ENCODE data around the gene BEX3.

DNA sequence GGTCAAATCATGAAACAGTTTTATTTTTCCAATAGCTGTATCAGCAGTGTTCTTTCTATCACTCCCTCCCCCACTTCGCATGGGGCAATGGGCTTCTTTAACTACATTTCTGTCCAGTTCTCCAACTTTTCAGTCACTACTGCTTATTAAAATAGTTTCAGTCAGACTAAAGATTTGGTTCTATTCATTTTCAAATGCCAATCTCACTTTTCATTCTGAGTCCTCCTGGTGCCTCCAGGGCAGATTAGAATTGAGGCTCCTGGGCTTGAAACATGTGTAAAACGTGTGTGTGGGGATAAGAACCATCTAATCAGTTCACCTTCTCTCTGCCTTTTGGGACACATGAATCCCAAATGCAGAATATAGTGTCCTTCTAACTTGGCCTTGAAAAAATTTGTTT lies 3.5 kb upstream of the BEX3 start:
- TF ChIP-seq CTCF (IDR thresholded peaks at IDR 0.05) (no peak), POLR2A (IDR thresholded peaks at IDR 0.05) (no peak)
